HG03565 (cell line): ENCODE measurements around the gene RNF157.

ENCODE experiments used
- ATAC-seq: cut with Tn5 transposase; IDR thresholded peaks from one replicate; pipeline ENCODE4 v1.9.1; 2021; ENCODE audit warnings: mild to moderate bottlenecking, moderate library complexity; ENCODE audit not compliant: unreplicated experiment

Gene RNF157

DNA sequence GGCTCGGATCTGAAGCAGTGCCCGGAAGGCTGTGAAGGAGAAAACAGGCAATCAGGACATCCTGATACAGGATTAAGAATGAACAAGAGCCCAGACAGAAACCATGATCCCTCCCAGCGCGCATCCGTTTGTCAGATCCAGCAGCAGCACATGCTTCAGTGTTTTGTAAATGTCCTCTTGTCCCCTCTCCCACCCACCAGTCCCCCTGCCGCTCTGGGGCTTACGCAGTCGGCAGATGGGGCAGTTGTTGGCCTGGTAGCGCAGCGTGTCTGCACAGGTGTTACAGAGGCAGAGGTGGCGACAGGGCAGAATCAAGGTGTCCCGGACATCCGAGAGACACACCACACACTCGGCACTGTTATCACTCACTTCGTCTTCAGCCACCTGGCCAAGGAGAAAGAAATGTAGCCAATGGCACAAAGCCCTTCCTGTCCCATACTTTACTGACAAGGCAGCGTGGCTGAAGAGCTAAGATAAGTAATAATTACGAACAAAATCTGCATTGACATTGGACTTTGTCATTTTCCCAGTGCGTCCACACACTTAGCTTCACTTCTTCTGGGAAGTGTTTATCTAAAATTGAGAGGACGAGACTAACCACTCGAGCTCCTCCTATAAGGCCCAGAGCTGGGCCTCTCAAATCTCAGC is 78.5 kb downstream of the RNF157 start:
- ATAC-seq: no peak

DNA sequence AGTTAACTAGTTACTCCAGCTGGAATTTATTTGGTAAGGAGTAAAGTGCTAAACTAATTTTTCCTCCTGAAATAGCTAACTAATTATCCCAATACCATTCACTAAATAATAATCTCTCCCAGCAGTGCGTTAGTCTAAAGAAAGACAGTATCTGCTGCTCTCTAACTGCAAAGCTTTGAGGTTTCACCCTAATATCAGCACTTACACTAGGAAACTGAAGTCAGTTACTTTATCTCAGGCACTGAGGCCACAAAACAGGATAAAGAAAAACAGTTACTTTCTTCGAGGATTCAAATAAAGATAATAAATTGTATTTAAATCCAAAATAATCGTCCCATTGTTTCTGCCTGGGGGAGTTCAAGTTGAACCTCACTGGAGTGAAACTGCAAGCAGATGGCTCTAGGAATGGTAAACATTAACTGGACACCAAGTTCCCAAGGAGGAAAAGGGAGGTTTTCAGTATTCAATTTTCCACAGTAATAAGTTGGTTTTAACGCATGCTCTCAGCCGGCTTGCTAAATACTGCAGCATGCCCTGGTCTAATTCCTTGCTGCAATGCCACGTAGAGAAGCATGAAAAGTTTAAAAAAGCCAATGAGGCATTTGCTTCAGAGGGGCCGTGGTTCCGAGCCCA is 79.3 kb downstream of the RNF157 start:
- no peak for ATAC-seq

DNA sequence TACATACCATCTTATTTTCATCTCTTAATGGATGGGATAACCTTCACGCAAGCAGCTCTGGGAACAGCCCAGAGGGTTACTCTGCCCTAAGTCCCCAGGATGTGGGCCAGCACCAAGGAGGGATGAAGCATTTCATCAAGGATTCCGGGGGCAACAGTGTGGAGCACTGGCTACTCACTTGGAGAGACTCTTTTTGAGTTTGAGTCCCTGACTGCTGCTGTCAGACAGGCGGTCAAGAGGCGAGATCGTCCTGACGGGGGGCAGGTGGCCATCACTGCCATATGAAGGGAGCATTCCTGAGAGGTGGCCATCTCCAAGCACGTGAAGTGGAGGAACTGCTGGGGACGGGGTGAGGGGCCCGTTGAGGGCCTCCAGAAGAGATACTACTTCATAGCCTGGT is 81.1 kb downstream of the RNF157 start:
- no peak for ATAC-seq

DNA sequence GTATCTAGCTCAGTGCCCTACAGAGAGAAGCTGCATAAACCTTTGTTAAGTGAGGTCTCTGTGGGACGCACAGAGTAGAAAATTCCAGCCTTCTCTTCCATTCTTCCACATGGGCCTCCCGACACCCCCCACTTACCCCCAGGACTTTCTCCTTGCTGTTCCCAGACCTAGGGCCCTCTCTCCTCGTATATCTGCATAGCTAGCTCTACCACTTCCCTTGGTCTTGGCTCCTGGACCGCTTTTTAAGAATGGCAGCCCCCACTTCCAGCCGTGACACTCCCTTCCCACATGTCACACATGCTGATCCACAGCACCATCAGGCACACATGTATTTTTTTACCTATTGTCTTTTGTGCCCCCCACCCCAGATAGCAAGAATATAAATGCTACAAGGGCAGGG is 82.5 kb downstream of the RNF157 start:
- no peak for ATAC-seq

DNA sequence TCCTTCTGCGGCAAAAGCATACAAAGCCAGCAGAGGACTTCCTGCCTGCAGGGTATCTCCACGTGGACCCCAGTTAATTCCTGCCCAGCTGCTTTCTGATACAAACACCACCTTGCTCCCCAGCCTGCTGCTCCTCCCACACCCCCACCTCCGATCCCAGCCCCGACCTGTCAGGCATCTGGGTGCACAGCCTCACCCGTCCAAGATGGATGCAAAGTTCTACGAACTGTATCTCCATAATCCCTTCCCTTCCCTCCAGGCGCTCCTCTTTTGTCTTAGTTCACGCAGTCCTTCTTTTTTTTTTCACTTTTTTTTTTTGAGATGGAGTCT is 83.7 kb downstream of the RNF157 start:
- no peak for ATAC-seq

DNA sequence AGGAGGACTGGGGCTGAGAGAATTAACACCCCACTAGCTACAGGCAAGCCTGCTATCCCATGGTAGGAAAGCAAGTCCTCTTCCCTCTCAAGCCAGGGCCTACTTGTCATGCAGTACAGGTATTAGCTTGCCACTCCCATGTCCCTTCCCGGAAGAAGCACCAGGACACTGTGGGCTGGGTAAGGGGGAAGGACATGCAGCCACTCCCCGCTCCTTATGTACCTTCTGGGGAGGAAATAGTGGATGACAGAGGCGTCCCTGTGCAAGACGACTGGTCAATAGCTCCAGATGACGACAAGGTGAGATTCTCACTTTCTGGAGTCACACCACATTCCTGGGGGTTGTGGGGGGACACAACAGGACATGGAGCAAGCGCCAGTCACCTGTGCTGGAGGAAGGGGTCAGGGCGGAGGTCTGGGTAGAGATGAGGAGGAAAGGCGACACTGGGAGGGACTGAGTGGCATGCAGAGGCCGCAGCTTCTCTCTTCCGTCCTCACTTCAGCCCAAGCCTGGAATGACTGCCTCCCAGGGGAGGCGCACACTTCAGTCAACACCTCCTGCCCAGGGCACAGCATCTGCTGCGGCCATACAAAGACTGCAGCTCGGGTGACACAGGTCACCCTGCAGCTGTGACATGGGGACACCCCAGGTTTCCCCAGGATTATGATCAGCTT is 84.2 kb downstream of the RNF157 start:
- ATAC-seq: no peak

DNA sequence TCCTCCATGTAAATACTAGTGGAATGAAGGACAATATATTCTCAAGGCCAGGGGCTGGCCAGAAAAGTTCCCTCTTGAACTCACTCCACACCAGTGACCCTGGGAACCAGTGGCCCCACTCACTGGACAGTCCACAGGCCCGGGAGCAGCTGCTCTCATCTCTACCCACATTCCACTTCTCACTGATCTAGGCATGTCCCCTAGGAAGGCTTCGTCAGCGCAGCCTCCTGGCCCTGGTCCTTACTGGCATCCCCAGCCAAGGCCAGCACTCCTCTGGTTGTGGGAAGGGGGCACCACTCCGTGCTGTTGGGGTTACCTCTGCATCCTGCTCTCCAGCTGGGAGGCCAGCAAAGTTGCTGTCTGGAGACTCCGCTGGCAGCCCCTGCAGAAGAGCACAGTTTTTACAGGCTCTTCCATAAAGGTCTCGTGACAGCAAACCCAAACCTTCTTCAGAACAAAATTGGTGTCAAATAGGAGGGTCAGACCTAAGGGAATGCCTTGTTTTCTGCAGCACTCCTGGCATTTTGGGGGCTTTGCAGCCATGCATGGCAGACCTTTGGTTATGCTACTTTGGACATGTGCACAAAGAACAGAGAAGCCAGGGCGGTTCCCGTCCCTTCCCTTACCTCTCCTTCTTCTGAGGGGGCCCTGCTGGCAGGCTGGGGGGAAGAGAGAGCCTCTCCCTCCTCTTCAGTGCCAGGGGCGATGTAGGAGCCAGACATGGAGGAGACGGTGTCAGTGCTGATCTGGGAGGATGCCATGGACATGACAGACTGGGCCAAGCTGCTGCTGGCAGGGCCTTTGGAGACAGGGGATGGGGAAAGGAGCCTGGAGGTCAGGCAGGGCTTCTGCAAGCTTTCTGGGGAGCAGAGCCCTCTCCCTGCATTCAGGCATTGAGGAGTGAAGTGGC is 85.1 kb downstream of the RNF157 start:
- ATAC-seq: no peak

DNA sequence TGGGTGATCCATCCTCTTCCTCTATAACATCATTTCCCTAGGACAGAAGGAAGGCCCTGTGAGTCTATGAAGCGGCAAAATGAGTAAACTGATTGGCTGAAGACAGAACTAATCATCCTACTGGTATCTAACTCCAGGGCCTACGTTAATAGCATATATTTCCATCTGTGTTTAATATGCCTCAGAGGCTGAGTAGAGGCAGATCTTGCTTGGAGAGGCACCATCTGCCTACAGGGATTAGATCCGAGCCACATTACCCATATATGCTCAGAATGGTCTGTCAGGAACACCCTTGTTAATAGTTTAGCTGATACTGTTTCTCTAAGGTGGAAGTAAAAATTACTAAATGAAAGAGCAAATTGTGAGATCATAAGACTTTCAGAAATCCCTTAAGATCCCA is 86.0 kb downstream of the RNF157 start:
- no peak for ATAC-seq

DNA sequence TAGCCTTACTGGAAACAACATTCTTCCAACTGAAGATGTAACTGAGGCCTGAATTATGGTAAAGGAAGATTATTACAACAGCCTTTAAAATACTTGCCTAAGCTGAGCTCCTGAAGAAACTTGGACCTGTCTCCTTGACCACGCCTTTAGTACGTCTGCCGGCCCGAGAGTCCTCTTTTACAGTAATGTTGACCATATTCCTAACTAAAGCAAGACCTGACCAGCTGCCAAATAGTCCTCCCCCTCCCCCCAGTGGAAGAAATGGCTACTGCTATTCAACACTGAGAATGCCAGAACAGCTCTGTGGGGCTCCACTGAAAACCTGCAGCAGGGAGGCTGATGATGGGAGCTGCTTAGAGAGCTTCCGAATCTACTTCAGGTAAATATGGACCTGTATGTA is 86.7 kb downstream of the RNF157 start:
- no peak for ATAC-seq

DNA sequence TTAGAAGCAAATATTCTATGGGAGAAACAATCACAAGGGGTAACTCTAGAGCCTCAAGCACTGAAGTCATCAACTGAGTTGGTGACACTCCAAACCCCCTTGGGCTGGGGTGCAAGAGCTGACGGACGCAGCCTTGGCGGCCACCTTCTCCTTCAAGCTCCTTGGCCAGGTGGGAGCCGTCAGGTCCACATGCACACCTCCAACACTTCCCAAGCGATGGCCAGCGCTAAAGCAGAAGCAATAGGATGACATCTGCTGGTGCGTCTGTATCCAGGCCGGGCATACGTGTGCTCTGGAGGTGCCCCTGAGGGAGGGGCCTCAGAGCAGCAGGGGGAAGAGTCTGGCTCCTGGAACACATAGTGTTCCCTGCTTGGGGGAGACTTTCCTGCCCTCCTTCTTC is 87.1 kb downstream of the RNF157 start:
- ATAC-seq: no peak

DNA sequence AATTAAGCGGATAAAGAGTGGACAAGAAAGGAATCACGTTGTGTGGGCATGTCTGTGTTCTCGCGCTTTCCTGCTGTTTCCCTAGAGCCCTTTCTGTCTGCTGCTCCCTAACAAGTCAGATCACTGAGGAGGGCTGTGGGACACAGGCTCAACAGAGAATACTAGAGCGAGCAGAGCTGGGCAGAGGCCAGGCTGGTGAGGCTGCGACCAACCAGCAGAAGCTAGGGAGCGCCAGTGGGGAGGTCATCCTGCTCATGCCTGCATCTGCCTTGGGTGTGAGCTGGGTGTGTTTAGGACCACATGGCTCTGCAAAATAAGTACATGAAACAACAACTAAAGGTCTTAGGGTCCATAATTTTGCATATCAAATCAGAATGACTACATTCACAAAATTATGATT is 87.7 kb downstream of the RNF157 start:
- no peak for ATAC-seq

DNA sequence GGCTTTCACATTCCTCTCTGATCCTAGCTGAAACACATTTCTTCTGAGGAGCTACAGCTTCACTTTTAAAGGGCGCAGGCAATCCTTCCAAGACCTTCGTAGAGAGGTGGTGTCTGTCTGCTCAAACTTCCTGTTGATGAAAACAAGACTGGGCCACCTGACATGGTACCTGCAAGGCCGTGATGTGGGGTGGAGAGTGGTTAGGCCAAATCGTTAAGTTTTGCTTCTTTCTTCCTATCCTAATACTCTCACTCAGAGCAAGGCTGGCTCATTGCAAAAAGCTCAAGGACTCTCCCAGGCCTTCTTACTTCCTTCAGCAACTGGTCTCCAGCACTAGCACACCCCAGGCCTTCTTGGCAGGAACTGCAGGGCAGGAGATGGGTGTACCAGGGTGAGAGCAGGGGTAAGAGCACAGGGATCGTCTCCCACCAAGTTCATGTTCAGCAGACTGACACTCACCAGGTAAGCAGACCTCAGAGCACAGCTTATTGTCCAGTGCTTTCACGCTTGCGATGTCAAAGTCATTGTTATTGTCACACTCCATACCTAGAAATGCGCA is 88.3 kb downstream of the RNF157 start:
- ATAC-seq: no peak

DNA sequence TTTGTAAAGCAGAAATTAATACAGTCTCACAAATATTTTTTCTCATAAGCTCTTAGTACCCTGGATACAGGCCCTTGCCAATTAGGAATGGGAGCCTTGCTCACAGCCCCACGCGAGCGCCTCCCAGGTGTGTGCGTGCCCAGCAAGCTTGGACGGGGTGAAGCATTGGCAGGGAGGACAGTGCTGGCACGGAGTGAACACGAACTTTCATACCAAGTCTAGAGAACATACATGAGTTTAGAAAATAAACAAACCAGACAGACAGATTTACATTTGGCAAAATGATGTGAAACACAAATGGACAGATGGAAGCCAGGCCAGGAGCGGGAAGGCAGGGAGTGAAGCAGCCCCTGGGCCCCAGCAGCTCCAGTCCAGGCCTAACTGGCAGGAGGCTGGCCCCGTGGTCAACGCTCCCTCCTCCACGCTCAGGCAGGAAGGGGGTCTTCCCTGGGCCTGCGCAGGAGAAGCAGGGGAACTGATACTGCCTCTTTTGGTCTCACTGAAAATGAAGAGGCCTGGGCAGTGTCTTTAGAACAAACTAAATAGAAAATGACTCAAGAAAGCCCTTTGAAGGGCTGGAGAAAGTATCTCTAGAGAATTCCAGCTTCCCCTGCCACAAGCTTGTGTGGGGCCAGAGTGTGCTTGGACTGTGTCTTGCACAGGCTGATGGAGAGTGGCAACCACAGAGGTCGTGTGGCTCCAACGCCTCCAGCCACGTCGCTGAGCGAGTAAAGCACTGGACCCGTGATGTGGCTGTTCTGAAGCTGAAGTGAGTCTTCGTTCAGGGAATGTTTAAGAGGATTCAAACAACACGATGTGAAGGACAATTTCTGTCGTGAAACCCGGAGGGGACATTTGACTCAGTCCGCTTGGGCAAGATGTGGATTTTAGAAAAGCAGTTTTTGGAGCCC is 89.3 kb downstream of the RNF157 start:
- no peak for ATAC-seq

DNA sequence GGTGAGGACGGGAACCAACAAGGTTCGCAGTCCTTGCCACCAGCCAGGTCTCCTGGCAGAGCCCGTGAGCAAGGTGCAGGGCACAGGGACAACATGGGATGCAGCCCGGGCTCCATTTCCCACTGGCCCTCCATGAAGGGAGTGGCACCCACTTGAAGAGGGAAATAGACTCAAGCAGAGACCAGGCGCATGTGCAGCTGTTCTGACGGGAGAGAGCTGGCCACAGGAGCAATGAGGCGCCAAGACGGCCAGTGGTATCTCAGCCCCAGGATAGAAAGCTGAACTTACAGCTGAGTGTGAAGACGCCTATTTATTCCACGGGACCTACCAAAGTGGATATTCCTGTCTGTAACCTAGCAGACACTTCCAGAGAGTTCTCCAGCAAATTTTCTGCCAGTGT is 91.1 kb downstream of the RNF157 start:
- no peak for ATAC-seq

DNA sequence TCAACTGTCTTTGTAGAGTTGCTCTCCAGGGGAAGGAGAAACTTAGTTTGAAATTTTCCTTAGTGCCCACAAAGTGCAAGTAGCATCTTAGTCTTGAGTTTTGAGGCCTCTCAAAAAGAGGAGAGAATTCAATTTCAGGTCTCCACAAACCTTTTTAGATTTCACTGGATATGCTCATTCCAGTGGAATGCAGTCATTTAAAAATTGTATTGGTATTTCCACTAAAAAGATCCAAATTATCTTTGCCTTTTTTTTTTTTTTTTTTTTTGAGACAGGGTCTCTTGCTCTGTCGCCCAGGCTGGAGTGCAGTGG is 92.3 kb downstream of the RNF157 start:
- ATAC-seq: no peak

DNA sequence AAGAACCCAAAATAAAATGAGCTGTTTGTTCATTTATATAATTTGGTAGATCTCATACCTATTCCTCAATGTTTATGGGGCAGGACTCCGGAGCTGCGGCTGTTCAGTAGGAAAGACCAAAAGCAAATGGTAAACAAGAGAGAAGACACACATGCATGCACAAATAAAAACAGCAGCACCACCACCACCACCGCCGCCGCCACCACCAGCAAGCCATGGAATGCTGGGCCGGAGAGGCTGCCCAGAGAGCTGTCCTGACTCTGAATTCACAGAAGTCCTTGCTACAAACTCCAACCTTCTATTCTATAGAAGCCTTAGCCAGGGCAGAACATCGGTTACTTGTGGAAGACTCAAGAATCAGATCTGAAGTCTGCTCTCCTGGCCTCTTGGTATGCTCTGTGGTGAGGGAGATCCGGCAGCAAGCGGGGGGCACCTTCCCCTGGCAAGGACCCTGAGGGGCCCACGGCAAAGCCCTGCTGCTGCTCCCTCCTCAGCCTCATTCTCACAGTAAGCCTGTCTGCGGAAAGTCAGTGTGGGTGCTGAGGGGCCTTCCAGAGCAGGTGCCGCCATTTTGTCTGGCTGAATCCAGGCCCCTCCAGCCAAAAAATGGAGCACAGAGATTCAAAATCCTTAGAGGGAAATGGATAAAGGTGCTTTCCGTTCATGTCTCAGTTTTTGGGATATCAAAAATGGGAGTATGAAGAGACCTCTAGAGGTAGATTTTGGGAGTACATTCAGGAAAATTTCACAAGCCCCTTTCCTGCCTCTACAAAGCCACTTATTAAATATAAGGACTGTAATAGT is 92.9 kb downstream of the RNF157 start:
- no peak for ATAC-seq

DNA sequence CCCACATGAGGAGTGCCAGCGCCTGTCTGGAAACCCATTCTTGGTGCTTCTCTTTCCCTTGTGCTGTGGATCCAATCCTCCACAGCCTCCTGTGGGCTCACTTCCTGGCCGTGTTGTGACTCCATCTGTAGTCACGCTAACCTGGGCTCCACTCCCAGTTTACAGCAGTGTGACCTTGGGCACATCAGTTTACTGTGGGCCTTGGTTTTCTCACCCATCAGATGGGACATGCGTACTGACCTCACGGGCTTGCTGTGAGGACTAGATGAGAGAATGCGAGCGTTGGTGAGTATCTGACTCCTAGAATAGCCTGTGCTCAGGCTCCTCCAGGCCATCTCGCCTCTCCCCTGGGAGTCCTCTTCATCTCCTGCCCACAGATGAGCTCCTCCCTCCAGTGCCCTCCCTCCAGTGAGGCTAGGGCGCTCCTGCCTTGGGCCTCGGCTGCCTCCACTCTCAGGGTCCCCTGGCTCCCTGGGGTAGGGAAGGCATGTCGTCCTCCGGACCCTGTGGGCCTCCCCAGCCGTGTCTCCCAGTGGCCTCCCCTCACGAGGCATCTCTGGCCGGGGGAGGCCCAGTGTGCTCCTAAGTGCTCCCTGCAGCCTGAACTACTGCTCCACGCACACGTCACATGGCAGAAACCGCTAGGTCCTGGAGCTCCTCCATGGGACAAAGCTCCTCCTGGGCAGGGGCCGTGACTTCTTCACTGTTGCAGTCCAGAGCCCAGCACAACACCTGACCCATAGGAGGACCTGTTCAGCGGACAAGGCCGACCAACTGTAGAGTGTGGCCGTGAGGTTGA is 94.0 kb downstream of the RNF157 start:
- no peak for ATAC-seq

DNA sequence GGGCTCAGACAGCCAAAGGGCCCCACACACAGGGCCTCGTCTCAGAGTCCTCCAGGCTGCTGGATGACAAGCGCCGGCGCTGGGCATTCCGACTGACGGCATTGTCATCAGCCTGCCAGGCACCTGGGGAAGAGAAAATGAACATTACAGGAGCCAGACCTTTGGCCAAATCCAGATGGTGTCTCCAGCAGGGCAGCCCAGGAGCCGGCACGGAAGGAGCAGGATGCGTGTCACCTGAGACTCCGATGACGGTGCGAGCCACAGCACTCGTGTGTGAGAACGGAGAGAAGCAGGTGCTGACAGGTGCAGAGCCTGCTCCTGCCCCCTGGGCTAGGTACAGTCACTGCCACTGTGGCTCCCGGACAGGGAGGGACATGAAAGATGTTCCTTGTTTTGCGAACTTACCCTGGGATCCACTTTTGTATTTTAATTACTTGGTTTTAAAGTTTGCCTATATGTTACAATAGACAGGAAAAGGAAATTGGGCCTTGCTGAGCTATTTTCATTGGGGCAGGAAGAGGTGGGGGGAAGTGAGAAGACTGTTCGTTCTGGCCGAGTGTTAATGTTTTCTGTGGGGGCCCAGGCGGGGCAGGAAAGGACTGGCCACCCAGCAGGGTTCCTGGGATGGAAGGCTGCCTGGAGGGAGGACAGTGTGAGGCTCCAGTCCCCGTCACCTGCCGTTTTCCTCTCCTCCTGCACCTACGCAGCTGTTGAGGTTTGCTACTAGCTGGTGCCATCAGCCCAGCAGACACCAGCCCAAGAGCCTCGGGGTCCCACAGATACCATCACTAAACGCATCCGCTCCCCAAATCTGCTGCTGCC is 94.9 kb downstream of the RNF157 start:
- no peak for ATAC-seq
